Measurements from ENCODE around the gene GSX2. TPM values are rescaled to one million over a fixed set of nuclear protein-coding genes. Genes with fewer than 3 reads are reported as not detected.

Gene GSX2
- total RNA-seq, 2 donors from 2014 or later = not detected

DNA sequence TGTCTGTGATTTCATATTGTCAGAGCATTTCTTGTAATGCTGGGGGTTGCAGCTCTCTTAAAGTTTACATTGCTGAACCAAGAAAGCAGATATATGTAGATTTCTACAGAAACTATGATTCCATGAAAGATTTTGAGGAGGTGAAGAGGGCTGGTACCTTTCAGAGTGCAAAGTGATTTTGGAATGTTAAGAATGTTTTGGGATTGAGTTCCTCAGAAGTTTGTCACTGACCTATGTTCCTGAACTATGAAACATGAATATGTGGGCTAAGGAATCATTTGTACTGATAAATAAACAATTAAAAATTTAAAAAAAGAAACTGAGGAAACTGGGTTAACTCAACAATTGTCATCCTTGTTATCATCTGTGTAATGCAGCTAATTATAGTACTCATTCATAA is 23.3 kb upstream of the GSX2 start:
- Histone ChIP-seq H3K4me1 (ENCODE audit: control insufficient read depth in 1 of 2, low read depth in 2 of 2) (peaks cover 12 to 25% of the 10 kb centered on the region in 2 donors), H3K27ac (no peak overlapping the region), H3K4me3 (no peak overlapping the region), H3K9me3 (no peaks in the 10 kb centered on the region), H3K36me3 (no peaks in the 10 kb centered on the region), H3K27me3 (replicated peaks; ENCODE audit: insufficient read depth) (no peaks in the 10 kb centered on the region)
- ATAC-seq (ENCODE audit: insufficient number of reproducible peaks, low FRiP score, low read depth) (no peak), DNase-seq (ENCODE audit: low spot score) (no peak)
- TF ChIP-seq, protein P1, sequence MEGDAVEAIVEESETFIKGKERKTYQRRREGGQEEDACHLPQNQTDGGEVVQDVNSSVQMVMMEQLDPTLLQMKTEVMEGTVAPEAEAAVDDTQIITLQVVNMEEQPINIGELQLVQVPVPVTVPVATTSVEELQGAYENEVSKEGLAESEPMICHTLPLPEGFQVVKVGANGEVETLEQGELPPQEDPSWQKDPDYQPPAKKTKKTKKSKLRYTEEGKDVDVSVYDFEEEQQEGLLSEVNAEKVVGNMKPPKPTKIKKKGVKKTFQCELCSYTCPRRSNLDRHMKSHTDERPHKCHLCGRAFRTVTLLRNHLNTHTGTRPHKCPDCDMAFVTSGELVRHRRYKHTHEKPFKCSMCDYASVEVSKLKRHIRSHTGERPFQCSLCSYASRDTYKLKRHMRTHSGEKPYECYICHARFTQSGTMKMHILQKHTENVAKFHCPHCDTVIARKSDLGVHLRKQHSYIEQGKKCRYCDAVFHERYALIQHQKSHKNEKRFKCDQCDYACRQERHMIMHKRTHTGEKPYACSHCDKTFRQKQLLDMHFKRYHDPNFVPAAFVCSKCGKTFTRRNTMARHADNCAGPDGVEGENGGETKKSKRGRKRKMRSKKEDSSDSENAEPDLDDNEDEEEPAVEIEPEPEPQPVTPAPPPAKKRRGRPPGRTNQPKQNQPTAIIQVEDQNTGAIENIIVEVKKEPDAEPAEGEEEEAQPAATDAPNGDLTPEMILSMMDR (IDR thresholded peaks at IDR 0.05) = no peak

- no peaks in the 10 kb centered on the region for H3K27me3 ChIP-seq (replicated peaks; ENCODE audit: insufficient read depth)
- no peaks in the 10 kb centered on the region for H3K9me3 ChIP-seq
- H3K36me3 ChIP-seq = no peaks in the 10 kb centered on the region
- no peak for ATAC-seq (ENCODE audit: insufficient number of reproducible peaks, low FRiP score, low read depth)
- peaks cover 17 to 36% of the 10 kb centered on the region in 2 donors for H3K4me1 ChIP-seq (ENCODE audit: control insufficient read depth in 1 of 2, low read depth in 2 of 2)
- DNase-seq (ENCODE audit: low spot score) = no peak
- TF ChIP-seq, protein P1 (IDR thresholded peaks at IDR 0.05) = no peak
- H3K27ac ChIP-seq = no peak overlapping the region
- H3K4me3 ChIP-seq = no peak overlapping the region
Observed at GRCh38 chr4:54077812-54078211, 22.2 kb upstream of the GSX2 start.

- no peaks in the 10 kb centered on the region for H3K36me3 ChIP-seq
- no peak overlapping the region for H3K27ac ChIP-seq
- DNase-seq (ENCODE audit: low spot score) (no peak), ATAC-seq (ENCODE audit: insufficient number of reproducible peaks, low FRiP score, low read depth) (peak; percentile 57)
- H3K27me3 ChIP-seq (replicated peaks; ENCODE audit: insufficient read depth) = no peaks in the 10 kb centered on the region
- TF ChIP-seq, protein P1 (IDR thresholded peaks at IDR 0.05) = no peak
- H3K4me1 ChIP-seq (ENCODE audit: control insufficient read depth in 1 of 2, low read depth in 2 of 2) = peaks cover 15 to 36% of the 10 kb centered on the region in 2 donors
- no peaks in the 10 kb centered on the region for H3K9me3 ChIP-seq
- H3K4me3 ChIP-seq = no peak overlapping the region
Observed at GRCh38 chr4:54082168-54082567, 17.8 kb upstream of the GSX2 start.

GRCh38 chr4:54085284-54085683 is 14.7 kb upstream of the GSX2 start:
- DNase-seq (ENCODE audit: low spot score) (no peak), ATAC-seq (ENCODE audit: insufficient number of reproducible peaks, low FRiP score, low read depth) (no peak)
- Histone ChIP-seq H3K9me3 (no peaks in the 10 kb centered on the region), H3K36me3 (no peaks in the 10 kb centered on the region), H3K4me1 (ENCODE audit: control insufficient read depth in 1 of 2, low read depth in 2 of 2) (peaks cover 6 to 12% of the 10 kb centered on the region in 2 donors), H3K27me3 (replicated peaks; ENCODE audit: insufficient read depth) (no peaks in the 10 kb centered on the region), H3K27ac (no peak overlapping the region), H3K4me3 (no peak overlapping the region)
- TF ChIP-seq, protein P1 (IDR thresholded peaks at IDR 0.05) = no peak

- H3K4me3 ChIP-seq = no peak overlapping the region
- DNase-seq (ENCODE audit: low spot score) (no peak), ATAC-seq (ENCODE audit: insufficient number of reproducible peaks, low FRiP score, low read depth) (no peak)
- peaks cover 3 to 18% of the 10 kb centered on the region in 2 donors for H3K4me1 ChIP-seq (ENCODE audit: control insufficient read depth in 1 of 2, low read depth in 2 of 2)
- H3K27me3 ChIP-seq (replicated peaks; ENCODE audit: insufficient read depth) = no peaks in the 10 kb centered on the region
- TF ChIP-seq, protein P1 (IDR thresholded peaks at IDR 0.05) = no peak
- H3K9me3 ChIP-seq = no peaks in the 10 kb centered on the region
- H3K36me3 ChIP-seq = no peaks in the 10 kb centered on the region
- no peak overlapping the region for H3K27ac ChIP-seq
Observed at GRCh38 chr4:54089875-54090274, 10.1 kb upstream of the GSX2 start.
